Astrocyte (in vitro differentiated cells and primary cell): ENCODE measurements around the gene APH1A. TPM values are rescaled to one million over a fixed set of nuclear protein-coding genes. Genes with fewer than 3 reads are reported as not detected.

Experiments used
- DNase-seq: peaks from one replicate; pipeline ENCODE4 v3.0.0-alpha.2; 2010; ENCODE audit warnings: low read depth
- FAIRE-seq: peaks from 2 replicates; lab custom pipeline; 2011; peaks lifted over from hg19 to GRCh38; lab: Jason Lieb, UNC
- H2AFZ ChIP-seq: 2 replicates; pipeline ENCODE4 v1.6.0; 2012; ENCODE audit warnings: low read depth, low read length, inconsistent platforms
- H3K27ac ChIP-seq: 2 replicates; pipeline ENCODE4 v1.5.1; 2011; ENCODE audit warnings: low read depth, low read length, inconsistent platforms
- H3K27me3 ChIP-seq: 2 replicates; pipeline ENCODE4 v1.6.0; 2011; ENCODE audit warnings: low read length, inconsistent platforms; ENCODE audit not compliant: insufficient read depth
- H3K36me3 ChIP-seq: 2 replicates; pipeline ENCODE4 v1.5.1; 2011; ENCODE audit warnings: low read length, inconsistent platforms; ENCODE audit not compliant: insufficient read depth
- H3K4me1 ChIP-seq: 2 replicates; pipeline ENCODE4 v1.5.1; 2011; ENCODE audit warnings: low read length, inconsistent platforms; ENCODE audit not compliant: insufficient read depth
- H3K4me2 ChIP-seq: 2 replicates; pipeline ENCODE4 v1.6.0; 2012; ENCODE audit warnings: low read length, inconsistent platforms
- H3K4me3 ChIP-seq: 2 replicates; pipeline ENCODE4 v1.5.1; 2011; ENCODE audit warnings: low read depth, mild to moderate bottlenecking, low read length, inconsistent platforms; ENCODE audit not compliant: insufficient read depth
- H3K79me2 ChIP-seq: 2 replicates; pipeline ENCODE4 v1.6.0; 2012; ENCODE audit warnings: mild to moderate bottlenecking, low read length, inconsistent platforms; ENCODE audit not compliant: insufficient read depth
- H3K9ac ChIP-seq: 2 replicates; pipeline ENCODE4 v1.6.0; 2012; ENCODE audit warnings: mild to moderate bottlenecking, low read length, inconsistent platforms
- H3K9me3 ChIP-seq: 2 replicates; pipeline ENCODE4 v1.5.1; 2012; ENCODE audit warnings: low read depth, mild to moderate bottlenecking, low read length, inconsistent platforms; ENCODE audit not compliant: insufficient read depth
- H4K20me1 ChIP-seq: 2 replicates; pipeline ENCODE4 v1.6.0; 2012; ENCODE audit warnings: low read length, inconsistent platforms; ENCODE audit not compliant: insufficient read depth
- H3K27ac Mint-ChIP-seq: one replicate; pipeline ENCODE4 v1.8.0; 2021; ENCODE audit warnings: mild to moderate bottlenecking, mixed read lengths; ENCODE audit not compliant: unreplicated experiment
- H3K27me3 Mint-ChIP-seq: one replicate; pipeline ENCODE4 v1.8.0; 2021; ENCODE audit warnings: low read depth, mixed read lengths; ENCODE audit not compliant: unreplicated experiment
- H3K36me3 Mint-ChIP-seq: one replicate; pipeline ENCODE4 v1.8.0; 2021; ENCODE audit warnings: low read depth, mixed read lengths; ENCODE audit not compliant: unreplicated experiment
- H3K4me1 Mint-ChIP-seq: one replicate; pipeline ENCODE4 v1.8.0; 2021; ENCODE audit warnings: low read depth, mixed read lengths; ENCODE audit not compliant: unreplicated experiment
- H3K4me3 Mint-ChIP-seq: one replicate; pipeline ENCODE4 v1.8.0; 2021; ENCODE audit warnings: mild to moderate bottlenecking, moderate library complexity, mixed read lengths; ENCODE audit not compliant: unreplicated experiment
- H3K9me3 Mint-ChIP-seq: one replicate; pipeline ENCODE4 v1.8.0; 2021; ENCODE audit warnings: mild to moderate bottlenecking, mixed read lengths; ENCODE audit not compliant: unreplicated experiment
- EZH2 ChIP-seq: IDR thresholded peaks from 2 replicates; pipeline ENCODE4 v1.6.1; 2012; ENCODE audit warnings: mild to moderate bottlenecking, low read length, inconsistent platforms; ENCODE audit not compliant: insufficient read depth
- total RNA-seq: library from RNA; stranded (reverse); gene quantifications from 2 replicates; pipeline ENCODE4 v1.2.1, GENCODE V29; 2021
- TF ChIP-seq, protein P1 (sequence below): IDR thresholded peaks from 2 replicates; pipeline ENCODE4 v1.5.1; 2011; ENCODE audit warnings: low read depth, mild to moderate bottlenecking, inconsistent platforms, low read length, moderate library complexity; ENCODE audit not compliant: insufficient read depth

Gene APH1A
- total RNA-seq, 1 donor from 2014 or later, result 100 TPM

DNA sequence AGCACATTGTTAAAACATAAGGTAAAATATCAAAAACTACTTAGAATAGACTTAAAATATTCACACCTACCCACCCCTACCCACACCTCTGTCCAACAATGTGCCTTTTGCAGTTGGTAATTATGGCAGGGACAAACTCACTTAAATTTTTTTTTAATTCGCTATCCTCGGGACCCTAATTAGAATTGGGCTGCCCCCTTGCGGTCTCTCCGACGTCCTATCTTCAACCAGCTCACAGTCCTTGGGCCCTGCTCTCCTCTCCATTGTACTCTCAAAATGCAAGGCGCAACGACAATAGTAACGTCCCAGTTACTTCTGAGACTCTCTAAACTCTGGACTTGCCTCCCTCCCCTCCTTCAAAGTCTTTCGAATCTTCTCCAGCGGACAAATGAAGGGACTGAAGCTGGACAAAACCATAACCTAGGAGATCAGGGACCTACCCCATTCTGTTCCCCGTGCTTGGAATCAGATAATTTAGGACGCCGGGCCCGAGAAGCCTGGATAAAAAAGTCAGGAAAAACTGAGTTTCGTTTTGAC lies 12.5 kb upstream of the APH1A start:
- Histone ChIP-seq H3K4me1 (peaks cover 19% of the 10 kb centered on the region), H3K9me3 (no peaks in the 10 kb centered on the region), H3K4me3 (peak overlapping the region; percentile 63), H3K9ac (peak overlapping the region; percentile 87), H3K27ac (peak overlapping the region; percentile 67), H3K4me2 (peak overlapping the region; percentile 99), H3K79me2 (no peaks in the 10 kb centered on the region), H3K36me3 (no peaks in the 10 kb centered on the region), H4K20me1 (no peaks in the 10 kb centered on the region), H2AFZ (peak overlapping the region; percentile 90), H3K27me3 (no peaks in the 10 kb centered on the region)
- no peak for FAIRE-seq
- DNase-seq, result peak; percentile 49
- H3K4me1 Mint-ChIP-seq, result peaks cover 8% of the 10 kb centered on the region
- peaks cover 5% of the 10 kb centered on the region for H3K36me3 Mint-ChIP-seq
- H3K4me3 Mint-ChIP-seq, result peak overlapping the region; percentile 95
- H3K9me3 Mint-ChIP-seq, result peaks cover 2% of the 10 kb centered on the region
- TF ChIP-seq, protein P1, sequence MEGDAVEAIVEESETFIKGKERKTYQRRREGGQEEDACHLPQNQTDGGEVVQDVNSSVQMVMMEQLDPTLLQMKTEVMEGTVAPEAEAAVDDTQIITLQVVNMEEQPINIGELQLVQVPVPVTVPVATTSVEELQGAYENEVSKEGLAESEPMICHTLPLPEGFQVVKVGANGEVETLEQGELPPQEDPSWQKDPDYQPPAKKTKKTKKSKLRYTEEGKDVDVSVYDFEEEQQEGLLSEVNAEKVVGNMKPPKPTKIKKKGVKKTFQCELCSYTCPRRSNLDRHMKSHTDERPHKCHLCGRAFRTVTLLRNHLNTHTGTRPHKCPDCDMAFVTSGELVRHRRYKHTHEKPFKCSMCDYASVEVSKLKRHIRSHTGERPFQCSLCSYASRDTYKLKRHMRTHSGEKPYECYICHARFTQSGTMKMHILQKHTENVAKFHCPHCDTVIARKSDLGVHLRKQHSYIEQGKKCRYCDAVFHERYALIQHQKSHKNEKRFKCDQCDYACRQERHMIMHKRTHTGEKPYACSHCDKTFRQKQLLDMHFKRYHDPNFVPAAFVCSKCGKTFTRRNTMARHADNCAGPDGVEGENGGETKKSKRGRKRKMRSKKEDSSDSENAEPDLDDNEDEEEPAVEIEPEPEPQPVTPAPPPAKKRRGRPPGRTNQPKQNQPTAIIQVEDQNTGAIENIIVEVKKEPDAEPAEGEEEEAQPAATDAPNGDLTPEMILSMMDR, result peak; percentile 54
- TF ChIP-seq EZH2, result no peak
- H3K27me3 Mint-ChIP-seq, result peaks cover 4% of the 10 kb centered on the region
- H3K27ac Mint-ChIP-seq, result peak overlapping the region; percentile 98

DNA sequence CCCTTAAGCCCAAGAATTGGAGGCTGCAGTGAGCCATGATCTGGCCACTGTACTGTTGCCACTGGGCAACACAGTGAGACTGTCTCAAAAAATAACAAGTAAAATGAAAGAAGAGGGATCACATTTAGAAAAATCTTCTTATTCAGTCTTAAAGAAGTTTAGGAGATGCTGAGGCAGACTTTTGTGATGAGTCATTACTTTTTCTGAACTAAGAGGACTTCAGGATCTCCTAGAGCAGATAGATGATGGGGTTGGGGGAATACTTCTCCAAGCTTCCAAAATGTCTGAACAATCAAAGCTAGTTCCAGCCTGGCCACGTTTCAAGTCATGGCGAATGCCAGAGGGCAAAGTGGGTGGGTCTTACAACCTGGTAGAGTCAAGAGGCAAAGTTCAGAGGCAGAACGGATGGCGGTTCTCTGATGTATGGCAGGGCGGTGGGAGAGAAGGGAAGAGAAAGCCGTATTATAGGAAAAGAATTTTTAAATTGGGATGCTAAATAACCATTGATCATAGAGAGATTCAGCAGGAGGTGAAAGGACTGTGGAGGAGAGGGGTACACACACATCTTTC lies 11.4 kb upstream of the APH1A start:
- TF ChIP-seq, protein P1, result no peak
- TF ChIP-seq EZH2, result no peak
- H3K4me3 Mint-ChIP-seq, result peak overlapping the region; percentile 72
- Histone ChIP-seq H3K36me3 (no peaks in the 10 kb centered on the region), H3K9me3 (no peaks in the 10 kb centered on the region), H3K9ac (no peak overlapping the region), H3K4me1 (peaks cover 19% of the 10 kb centered on the region), H3K79me2 (no peaks in the 10 kb centered on the region), H4K20me1 (no peaks in the 10 kb centered on the region), H3K4me2 (no peak overlapping the region), H3K27ac (no peak overlapping the region), H3K27me3 (no peaks in the 10 kb centered on the region), H3K4me3 (no peak overlapping the region), H2AFZ (no peak overlapping the region)
- peaks cover 4% of the 10 kb centered on the region for H3K27me3 Mint-ChIP-seq
- FAIRE-seq (no peak), DNase-seq (no peak)
- peaks cover 2% of the 10 kb centered on the region for H3K9me3 Mint-ChIP-seq
- H3K27ac Mint-ChIP-seq, result no peak overlapping the region
- H3K36me3 Mint-ChIP-seq, result peaks cover 6% of the 10 kb centered on the region
- peaks cover 8% of the 10 kb centered on the region for H3K4me1 Mint-ChIP-seq

DNA sequence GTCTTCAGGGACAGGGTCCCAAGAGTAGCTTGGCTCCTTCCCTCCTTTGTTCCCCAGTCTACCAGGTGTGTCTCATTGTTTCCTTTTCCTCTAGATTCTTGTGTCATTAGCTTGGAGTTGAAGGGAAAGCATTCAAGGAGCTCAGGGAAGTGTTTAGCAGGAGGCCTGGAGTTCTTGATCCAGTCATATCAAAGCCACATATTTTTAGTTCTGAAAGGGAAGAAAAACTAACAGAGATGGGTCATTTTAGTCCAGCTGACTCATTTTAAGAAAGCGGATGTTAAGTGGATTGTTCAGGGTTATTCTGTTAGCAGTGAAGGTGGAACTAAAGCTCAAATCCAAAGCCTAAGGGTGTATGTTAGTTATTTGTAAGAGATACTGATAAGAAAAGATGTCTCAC lies 4.5 kb upstream of the APH1A start:
- Histone ChIP-seq H3K9me3 (no peaks in the 10 kb centered on the region), H3K79me2 (peaks cover 9% of the 10 kb centered on the region), H3K9ac (peak overlapping the region; percentile 69), H3K4me2 (peak overlapping the region; percentile 82), H4K20me1 (no peaks in the 10 kb centered on the region), H3K36me3 (no peaks in the 10 kb centered on the region), H3K4me3 (peak overlapping the region; percentile 50), H3K27me3 (no peaks in the 10 kb centered on the region), H3K27ac (peak overlapping the region; percentile 32), H2AFZ (peak overlapping the region; percentile 53), H3K4me1 (peaks cover 18% of the 10 kb centered on the region)
- no peak for TF ChIP-seq EZH2
- TF ChIP-seq, protein P1, result no peak
- Mint-ChIP-seq H3K27ac (no peak overlapping the region), H3K36me3 (peaks cover 4% of the 10 kb centered on the region), H3K27me3 (no peaks in the 10 kb centered on the region), H3K4me3 (peak overlapping the region; percentile 70), H3K4me1 (peaks cover 9% of the 10 kb centered on the region), H3K9me3 (no peaks in the 10 kb centered on the region)
- DNase-seq (peak; percentile 13), FAIRE-seq (no peak)
